OCI-LY1 (cell line): ENCODE measurements around the gene ZNF697.

Source experiments
- H2AFZ ChIP-seq: fragments of 200-600 bp; sonication (generic), shearing (Covaris generic); 2 replicates; pipeline ENCODE4 v1.6.0; 2014; ENCODE audit warnings: antibody characterized with exemption, mild to moderate bottlenecking, low read length
- H3F3A ChIP-seq: fragments of 200-600 bp; sonication (generic), shearing (Covaris generic); 2 replicates; pipeline ENCODE4 v1.6.0; 2014; ENCODE audit warnings: mild to moderate bottlenecking, antibody characterized with exemption, low read length, moderate library complexity; ENCODE audit not compliant: insufficient read depth
- H3K27ac ChIP-seq: fragments of 200-600 bp; sonication (generic); 2 replicates; pipeline ENCODE4 v1.5.1; 2014; ENCODE audit warnings: low read length, mixed run types, mild to moderate bottlenecking, low read depth; ENCODE audit not compliant: poor library complexity, severe bottlenecking
- H3K27me3 ChIP-seq: fragments of 200-600 bp; sonication (generic); 2 replicates; pipeline ENCODE4 v1.6.0; 2014; ENCODE audit warnings: antibody characterized with exemption, mild to moderate bottlenecking, low read length, moderate library complexity; ENCODE audit not compliant: insufficient read depth
- H3K36me3 ChIP-seq: fragments of 200-600 bp; sonication (generic); 2 replicates; pipeline ENCODE4 v1.6.1; 2014; ENCODE audit warnings: mild to moderate bottlenecking, antibody characterized with exemption, low read length, moderate library complexity, mixed read lengths; ENCODE audit not compliant: insufficient read depth
- H3K4me1 ChIP-seq: fragments of 200-600 bp; sonication (generic); 2 replicates; pipeline ENCODE4 v1.5.1; 2014; ENCODE audit warnings: mild to moderate bottlenecking, low read length, moderate library complexity; ENCODE audit not compliant: insufficient read depth, severe bottlenecking
- H3K4me2 ChIP-seq: fragments of 200-600 bp; sonication (generic), shearing (Covaris generic); 2 replicates; pipeline ENCODE4 v1.6.1; 2014; ENCODE audit warnings: low read length
- H3K4me3 ChIP-seq: fragments of 200-600 bp; sonication (generic); 2 replicates; pipeline ENCODE4 v1.5.1; 2014; ENCODE audit warnings: low read length, low read depth, mild to moderate bottlenecking, mixed read lengths; ENCODE audit not compliant: poor library complexity, severe bottlenecking
- H3K79me2 ChIP-seq: fragments of 200-600 bp; shearing (Covaris generic); 2 replicates; pipeline ENCODE4 v1.6.1; 2016; ENCODE audit warnings: mixed run types, low read length, mixed read lengths; ENCODE audit not compliant: insufficient read depth
- H3K9ac ChIP-seq: fragments of 200-600 bp; sonication (generic), shearing (Covaris generic); 2 replicates; pipeline ENCODE4 v1.6.1; 2014; ENCODE audit warnings: mild to moderate bottlenecking, low read length, mixed read lengths
- H3K9me2 ChIP-seq: fragments of 200-600 bp; sonication (generic), shearing (Covaris generic); 2 replicates; pipeline ENCODE4 v1.6.1; 2014; ENCODE audit warnings: low read depth, mild to moderate bottlenecking, low read length, mixed read lengths
- H3K9me3 ChIP-seq: fragments of 200-600 bp; shearing (Covaris generic); 2 replicates; pipeline ENCODE4 v1.6.1; 2014; ENCODE audit warnings: low read length, mixed read lengths
- H4K20me1 ChIP-seq: fragments of 200-600 bp; sonication (generic), shearing (Covaris generic); 2 replicates; pipeline ENCODE4 v1.6.0; 2016; ENCODE audit warnings: mild to moderate bottlenecking, low read length; ENCODE audit not compliant: insufficient read depth
- CTCF ChIP-seq: fragments of 200-600 bp; sonication (generic), shearing (Covaris generic); IDR thresholded peaks from 2 replicates; pipeline ENCODE4 v1.5.1; 2017; ENCODE audit warnings: mild to moderate bottlenecking, antibody characterized with exemption, low read length, moderate library complexity, mixed read lengths
- EZH2 ChIP-seq: fragments of 200-600 bp; sonication (generic), shearing (Covaris generic); IDR thresholded peaks from 2 replicates; pipeline ENCODE4 v1.8.0; 2017; ENCODE audit warnings: borderline replicate concordance, mixed run types, mild to moderate bottlenecking, antibody characterized with exemption, low read length, moderate library complexity, mixed read lengths

The ZNF697 gene

GRCh38 chr1:119667173-119667572, 19.1 kb upstream of the ZNF697 start:
- Histone ChIP-seq H3K79me2 (no peaks in the 10 kb centered on the region), H2AFZ (no peak overlapping the region), H3K4me2 (no peak overlapping the region), H3K9me2 (no peaks in the 10 kb centered on the region), H3K9ac (no peak overlapping the region), H3K27me3 (no peaks in the 10 kb centered on the region), H3K36me3 (no peaks in the 10 kb centered on the region), H3K9me3 (no peaks in the 10 kb centered on the region), H3K27ac (no peak overlapping the region), H4K20me1 (no peaks in the 10 kb centered on the region), H3K4me3 (no peak overlapping the region), H3K4me1 (no peaks in the 10 kb centered on the region), H3F3A (no peaks in the 10 kb centered on the region)
- TF ChIP-seq EZH2 (no peak), CTCF (no peak)

GRCh38 chr1:119664067-119664466, 16.0 kb upstream of the ZNF697 start:
- Histone ChIP-seq H3K4me1 (no peaks in the 10 kb centered on the region), H3K36me3 (no peaks in the 10 kb centered on the region), H3K27ac (no peak overlapping the region), H3K4me2 (no peak overlapping the region), H2AFZ (no peak overlapping the region), H3K9me3 (no peaks in the 10 kb centered on the region), H3K79me2 (no peaks in the 10 kb centered on the region), H4K20me1 (no peaks in the 10 kb centered on the region), H3K27me3 (no peaks in the 10 kb centered on the region), H3F3A (no peaks in the 10 kb centered on the region), H3K9me2 (no peaks in the 10 kb centered on the region), H3K4me3 (no peak overlapping the region), H3K9ac (no peak overlapping the region)
- TF ChIP-seq CTCF: no peak
- no peak for TF ChIP-seq EZH2

GRCh38 chr1:119662034-119662437, 14.0 kb upstream of the ZNF697 start:
- H3K4me3 ChIP-seq: no peak overlapping the region
- no peaks in the 10 kb centered on the region for H3K36me3 ChIP-seq
- no peaks in the 10 kb centered on the region for H3K9me3 ChIP-seq
- no peak overlapping the region for H2AFZ ChIP-seq
- H4K20me1 ChIP-seq: no peaks in the 10 kb centered on the region
- no peaks in the 10 kb centered on the region for H3K27me3 ChIP-seq
- H3K27ac ChIP-seq: no peak overlapping the region
- no peaks in the 10 kb centered on the region for H3K9me2 ChIP-seq
- no peak for TF ChIP-seq CTCF
- no peak for TF ChIP-seq EZH2
- H3K4me2 ChIP-seq: no peak overlapping the region
- H3K79me2 ChIP-seq: no peaks in the 10 kb centered on the region
- H3K9ac ChIP-seq: no peak overlapping the region
- no peaks in the 10 kb centered on the region for H3F3A ChIP-seq
- no peaks in the 10 kb centered on the region for H3K4me1 ChIP-seq
